SIG-M5 (cell line): ENCODE results near the gene RFT1.

Source experiments
- DNase-seq: peaks from one replicate; lab custom pipeline; 2025; lab: John Stamatoyannopoulos, UW

RFT1 gene

DNA sequence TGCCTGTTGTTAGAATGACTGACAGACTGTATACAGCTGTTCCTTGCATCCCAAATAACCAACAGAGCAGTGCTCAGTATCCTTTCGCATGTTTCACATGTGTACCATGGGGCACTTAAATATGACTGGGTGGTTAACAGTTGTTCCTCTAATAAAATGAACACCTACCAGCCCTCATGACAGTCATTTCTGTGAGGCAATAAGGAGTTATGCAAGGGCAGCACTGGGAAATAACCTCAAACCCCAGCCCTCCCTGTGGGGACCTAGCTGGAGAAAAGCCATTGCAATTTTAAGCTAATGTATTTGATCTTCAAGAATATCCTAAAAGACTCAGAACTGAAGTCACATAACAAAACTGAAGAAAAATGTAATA is 7.3 kb downstream of the RFT1 start:
- peak; percentile 42 for DNase-seq

DNA sequence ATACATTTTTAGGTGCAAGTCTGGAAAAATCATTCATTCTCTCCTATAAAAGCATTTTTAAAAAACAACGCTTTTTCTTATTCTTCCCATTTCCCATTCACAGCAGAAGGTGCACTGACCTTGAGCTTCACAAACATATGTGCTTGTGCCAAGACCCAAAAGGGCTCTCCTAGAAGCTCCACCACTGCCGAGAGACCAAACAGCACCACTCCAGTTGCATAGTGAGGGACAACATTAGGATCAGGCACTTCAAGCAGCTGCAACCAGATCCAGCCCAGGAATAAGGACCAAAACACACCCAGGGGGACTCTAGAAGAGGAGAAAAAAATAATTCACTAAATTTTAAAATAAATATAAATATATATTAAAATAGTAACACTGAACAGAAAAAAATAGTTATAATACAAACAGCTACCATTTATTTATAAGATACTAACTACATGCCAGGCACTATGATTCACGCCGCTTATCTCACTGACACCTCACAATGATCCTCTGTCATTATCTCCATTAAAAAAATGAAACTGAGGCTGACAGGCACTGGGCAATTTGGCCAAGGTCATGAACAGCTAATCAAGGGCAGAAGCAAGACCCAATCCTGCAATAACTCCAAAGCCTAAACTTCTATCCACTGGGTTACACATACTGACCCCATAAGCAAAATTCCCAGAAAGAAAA is 7.8 kb downstream of the RFT1 start:
- DNase-seq, result no peak

DNA sequence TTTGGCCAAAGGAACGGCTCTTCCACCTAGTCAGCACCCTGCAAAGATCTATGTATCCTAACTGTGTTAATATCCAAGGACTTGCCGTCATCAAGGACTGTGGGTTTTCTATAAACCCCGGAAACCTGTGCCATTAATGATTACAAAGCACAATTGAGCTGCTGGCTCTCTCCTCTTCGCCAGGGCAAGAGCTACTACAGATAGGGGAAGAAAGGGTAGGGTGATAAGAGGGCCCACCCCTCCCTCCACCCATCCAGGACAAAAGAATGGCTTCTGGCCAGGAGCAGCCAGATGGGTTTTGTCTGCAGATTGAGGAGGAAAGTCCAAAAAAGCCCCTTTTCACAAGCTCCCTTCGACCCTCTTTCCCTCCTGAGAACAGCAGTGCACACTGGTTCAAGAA is 9.9 kb downstream of the RFT1 start:
- DNase-seq, result no peak

DNA sequence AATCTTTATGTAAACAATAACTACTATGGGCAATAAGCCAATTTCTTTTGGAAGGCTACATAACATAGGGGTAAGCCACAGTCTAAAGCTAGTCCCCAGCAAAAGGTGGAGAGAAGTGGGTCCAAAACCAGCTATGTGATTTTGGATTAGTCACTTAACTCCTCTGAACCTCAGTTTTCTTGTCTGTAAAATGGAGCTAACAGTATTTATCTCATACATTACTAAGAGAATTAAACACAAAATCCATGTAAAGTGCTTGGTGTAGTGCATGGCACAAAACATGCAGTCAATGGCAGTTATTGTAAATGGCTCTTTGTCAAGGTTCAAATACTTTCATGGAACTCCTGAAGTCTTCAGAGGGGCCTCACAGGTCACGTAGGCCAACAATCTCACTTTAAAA is 13.3 kb downstream of the RFT1 start:
- DNase-seq, result no peak

DNA sequence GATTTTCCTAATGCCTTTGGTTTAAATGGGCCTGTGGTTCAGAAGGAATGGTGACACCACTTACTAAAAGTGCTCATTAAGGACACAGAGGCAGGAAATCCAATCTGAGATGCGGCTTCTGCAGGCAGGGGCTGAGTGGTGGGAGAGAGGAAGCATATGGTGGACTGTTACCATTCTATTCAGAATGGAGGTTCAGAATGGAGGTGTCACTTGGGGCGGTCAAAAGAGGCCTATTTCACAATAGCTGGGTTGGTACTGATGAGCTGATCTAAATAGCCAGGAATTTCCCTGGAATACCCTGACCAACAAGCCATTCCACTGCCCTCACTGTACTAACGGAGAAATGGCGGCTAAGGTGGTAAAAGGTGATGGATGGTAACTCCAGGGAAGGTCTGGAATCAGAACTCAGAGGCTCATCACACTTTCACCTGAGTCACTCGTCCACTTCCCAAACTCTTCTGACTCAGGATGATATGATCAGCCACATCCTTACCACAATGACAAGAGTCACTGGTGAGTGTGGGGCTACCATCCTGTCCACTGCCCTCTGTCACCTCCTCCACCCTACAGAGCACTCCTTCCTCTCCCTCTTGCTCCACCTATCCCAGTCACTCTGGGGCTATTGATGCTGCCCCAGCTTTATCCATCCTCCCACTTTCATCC is 15.7 kb downstream of the RFT1 start:
- no peak for DNase-seq

DNA sequence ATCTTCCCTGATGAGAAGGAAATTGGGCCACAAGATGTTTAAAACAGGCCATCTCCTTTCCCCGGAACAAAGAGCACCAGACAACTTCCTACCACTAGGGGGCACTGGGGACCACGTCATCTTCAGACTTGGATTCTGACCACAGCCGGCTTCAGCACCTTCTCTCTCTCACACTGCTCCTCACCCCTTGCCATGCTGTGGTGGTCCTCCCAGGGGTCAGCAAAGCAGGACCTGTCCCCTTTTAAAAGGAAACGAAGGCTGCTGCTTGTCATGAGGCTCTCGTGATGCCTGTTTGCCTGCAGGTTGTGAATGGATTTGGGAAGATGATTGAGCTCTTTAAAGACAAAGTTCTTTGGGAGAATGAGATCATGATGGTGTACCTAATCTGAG is 16.2 kb downstream of the RFT1 start:
- DNase-seq, result peak; percentile 55

DNA sequence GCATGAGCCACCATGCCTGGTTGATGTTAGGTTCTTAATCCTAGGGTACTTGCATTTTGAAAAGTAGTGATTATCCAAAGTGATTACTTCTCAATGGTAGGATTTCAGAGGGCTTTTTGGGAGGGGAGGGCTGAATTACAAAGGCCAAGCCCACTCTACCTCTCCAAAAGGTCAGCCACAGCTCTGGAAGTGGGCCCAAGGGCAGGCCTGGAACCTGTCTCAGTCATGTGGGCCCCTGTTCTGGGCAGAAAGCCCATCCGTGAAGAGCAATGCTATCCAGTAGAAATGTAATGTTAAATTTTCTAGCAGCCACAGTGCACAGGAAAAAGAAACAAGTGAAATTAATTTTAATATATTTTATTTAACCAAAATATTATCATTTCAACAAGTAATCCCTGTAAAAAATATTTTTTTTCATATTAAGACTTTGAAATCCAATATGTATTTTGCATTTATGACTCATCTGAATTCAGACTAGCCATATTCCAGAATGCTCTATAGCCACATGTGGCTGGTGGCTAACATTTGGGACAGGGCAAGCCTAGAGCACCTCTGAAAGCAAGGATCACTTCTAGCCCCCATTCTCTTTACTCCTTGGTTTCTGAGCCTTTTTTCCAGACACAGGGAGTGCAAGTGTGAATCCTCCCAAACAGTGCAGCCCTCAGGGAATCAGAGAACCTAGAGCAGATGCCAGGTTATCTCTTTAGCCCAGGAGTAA is 16.8 kb downstream of the RFT1 start:
- no peak for DNase-seq

DNA sequence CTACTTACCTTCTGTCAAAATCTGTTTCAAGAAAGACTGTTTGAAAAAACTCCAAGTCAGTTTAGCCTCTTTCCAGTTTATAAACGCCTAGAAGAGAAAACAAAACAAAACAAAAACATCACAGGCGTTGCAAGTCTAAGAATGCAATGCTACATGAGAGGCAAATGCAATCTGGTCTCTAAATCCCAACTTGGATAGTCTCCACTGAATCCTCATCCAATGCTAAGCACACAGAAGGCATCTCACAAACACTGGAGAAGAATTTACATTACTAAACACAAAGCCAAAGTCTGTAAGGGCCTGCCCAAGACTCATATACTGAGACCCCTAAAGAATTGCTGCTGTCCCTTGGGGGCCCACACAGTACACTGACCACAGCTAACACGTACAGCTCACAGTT is 18.4 kb downstream of the RFT1 start:
- DNase-seq, result no peak

DNA sequence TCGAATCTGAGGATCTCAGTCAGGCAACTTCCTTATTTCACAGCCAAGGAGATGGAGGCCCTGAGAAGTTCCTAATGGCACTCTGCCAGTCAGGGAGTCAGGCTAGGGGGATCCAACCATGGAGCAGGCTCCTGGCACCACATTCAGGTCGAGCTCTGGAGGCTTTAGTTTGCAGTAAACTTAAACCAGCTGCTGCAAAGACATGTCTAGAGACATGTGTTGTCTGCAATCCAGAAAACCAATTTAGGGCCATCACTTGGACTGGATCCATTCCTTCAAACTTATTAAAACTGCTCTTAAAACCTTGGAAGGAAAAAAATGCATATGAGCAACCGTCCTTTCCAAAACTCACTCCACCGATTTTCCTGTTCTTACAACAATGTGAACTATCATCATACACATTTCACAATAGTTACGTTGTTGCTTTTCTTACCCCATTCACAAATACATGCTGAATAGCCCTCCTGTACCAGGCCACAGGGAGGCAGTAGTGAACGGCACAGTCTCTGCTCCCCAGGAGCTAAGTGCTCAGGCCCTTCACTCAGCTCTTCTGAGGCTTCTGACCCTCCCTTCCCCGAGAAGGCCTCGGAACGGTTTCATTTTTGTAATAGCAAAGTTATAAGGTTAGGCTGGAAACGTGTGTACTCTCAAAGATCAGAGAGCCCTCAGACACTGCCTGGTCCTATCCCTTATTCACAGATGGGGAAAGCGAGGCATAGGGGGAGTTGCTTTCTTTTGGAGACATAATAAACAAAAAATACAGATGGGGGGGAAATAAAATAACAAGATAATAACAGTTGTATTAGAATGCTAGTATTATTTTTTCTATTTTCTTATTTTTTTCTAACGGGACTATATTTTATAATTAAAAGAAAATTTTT is 20.1 kb downstream of the RFT1 start:
- DNase-seq, result peak; percentile 64

DNA sequence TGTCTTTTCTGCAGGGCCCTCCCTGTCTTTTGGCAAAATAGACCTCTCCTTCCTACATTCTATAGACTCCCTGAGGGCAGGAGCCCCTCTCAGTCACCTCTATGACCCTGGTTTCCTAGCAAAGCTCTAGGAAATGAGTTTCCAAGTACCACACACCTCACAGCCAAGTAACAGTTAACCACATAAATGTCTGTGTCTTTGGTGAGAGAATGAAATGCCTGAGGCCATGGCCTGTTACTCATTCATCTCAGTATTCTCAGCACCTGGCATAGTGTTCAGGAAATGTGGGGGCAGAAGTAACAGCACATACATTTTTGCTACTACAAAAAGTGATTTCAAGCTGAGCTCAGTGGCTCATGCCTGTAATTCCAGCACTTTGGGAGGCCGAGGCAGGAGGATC is 21.0 kb downstream of the RFT1 start:
- DNase-seq, result no peak

DNA sequence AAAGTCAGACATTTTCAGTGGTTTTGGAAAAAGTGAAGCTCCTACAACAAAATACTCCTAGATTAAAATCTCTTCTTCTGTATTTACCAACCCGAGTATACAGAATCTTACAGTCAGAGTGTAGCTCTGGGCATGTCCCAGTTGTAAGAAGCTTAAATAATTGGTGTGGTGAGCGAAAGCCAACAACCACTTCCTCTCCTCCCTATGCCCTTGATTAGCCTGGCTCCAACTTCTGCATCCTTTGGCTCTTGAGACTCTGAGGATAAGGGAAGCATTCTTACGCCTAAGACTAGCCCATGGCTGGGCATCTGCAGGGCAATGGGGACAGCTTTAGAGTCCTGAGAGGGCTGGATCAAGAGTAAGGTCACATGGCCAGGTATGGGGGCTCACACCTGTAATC is 25.5 kb downstream of the RFT1 start:
- no peak for DNase-seq

DNA sequence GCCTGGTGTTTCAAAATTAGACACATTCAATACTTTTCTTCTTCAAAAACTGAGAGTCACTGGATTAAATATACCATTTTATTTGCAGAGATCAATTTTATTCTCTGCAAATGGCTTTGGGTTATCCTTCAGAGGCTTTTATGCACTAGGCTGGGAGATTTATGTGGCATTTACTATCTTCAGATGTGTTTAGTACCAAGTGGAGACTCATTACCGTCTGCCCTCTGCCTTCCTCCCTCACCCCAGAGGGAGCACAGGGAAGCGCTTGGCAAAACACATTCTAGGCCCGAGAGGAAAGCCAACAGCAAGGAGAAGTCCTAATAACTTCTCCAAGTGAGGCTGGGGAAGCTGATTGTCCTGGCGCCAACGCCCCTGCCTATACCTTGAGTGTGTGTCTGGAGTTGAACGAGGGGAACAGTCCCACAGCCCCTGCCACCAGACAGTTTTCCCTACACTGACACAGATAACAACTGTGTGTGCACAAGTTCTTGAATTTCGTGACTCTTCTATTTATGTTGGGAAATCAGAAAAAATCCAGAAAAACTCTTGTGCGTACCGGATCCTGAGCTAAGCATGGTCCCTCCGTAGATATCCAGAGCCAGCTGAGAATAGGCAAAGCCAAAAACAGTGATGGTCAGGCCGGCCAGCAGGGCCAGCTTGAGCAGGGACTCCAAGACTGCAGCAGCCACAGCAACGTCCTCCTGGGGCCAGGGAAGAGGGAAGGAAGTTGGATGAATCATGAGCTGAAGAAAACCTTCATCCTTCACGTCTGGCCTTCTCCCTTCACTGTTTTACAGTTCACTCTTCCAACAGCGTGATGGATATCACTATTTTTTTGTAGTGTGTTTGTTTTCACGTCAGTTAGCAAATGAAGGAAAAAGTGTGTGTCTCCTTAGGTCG is 26.6 kb downstream of the RFT1 start:
- DNase-seq, result no peak

DNA sequence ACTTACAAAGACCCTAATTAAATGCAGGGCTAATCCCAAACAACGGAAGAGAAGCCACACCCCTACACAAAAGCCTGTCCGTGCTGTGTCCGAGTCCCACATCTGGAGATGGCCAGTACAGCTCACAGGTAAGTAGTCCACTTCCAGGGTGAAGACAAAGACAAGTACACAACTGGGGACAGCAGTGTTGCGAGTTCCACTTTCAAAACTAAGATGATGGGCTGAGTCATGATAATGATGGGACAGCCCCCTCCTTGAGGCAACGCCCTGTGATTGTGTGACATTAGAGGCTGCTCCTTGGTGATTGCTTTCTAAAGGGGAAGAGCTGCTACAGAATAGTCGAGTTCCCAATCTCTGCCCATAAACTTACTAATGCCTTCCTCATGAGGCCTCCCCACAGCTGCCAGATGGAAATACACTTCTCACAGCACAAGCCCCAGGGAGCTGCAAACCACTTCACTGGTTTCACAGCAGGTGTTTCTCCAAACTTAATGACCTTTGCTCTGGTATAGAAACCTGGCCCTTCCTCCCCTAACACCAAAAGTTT is 27.6 kb downstream of the RFT1 start:
- DNase-seq, result peak; percentile 45

DNA sequence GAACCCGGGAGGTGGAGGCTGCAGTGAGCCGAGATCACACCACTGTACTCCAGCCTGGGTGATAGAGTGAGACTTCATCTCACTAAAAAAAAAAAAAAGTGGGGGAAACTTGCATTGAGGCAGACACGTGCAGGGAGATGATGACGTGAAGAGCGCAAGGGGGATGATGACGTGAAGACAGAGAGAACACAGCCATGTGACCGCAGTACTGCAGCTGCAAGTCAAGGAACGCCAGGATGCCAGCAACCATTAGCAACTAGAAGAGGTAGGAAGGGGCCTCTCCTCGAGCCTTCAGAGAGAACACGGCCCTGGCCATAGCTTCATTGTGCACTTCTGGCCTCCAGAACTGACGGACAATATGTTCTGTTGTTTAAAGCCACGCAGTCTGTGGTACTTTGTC is 28.3 kb downstream of the RFT1 start:
- no peak for DNase-seq

DNA sequence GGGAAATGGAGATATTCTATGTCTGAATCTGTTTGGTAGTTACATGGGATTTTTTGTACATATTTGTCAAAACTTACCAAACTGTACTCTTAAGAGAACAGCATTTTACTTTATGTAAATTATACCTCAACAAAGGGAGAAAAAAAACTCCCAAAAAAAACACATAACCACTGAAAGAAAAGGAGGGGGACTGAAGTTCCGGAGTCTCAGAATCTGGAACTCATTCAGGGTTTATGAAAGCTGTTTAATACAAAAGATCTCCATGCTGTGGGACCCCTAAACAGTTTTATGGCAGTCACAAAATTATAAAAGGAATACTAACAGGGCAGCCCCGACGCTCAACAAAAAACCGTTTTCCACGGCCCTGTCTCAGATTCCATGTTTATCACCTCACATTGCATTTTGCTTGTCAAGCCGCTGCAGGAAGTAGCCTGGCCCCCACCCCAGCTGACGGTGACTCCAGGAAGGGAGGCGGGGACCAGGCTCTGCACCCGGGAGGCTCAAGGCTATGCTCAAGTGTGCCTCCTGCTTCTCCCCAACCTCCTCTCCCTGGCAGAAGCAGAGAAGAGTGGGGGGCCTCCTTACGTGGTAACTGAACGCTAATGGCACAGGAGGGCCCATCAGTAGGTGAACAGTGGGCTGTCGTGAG is 29.3 kb downstream of the RFT1 start:
- no peak for DNase-seq

DNA sequence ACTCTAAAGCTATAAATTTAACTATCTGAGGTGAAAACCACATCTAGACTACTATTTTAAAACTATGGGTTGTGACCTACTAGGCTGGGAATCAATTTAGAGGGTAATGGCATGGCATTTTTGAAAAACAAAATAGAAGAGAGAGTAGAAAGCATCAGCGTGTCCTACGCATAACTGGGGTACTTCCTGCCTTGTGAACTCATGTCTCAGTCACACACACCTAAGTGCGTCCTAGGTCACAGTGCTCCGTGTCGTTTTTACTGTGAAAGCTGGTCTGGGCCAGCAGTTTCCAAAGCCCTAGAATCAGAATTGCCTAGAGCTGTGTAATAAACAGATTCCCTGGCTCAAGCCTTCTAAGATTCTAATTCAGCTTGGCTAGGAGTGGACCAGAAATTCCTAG is 32.3 kb downstream of the RFT1 start:
- no peak for DNase-seq

DNA sequence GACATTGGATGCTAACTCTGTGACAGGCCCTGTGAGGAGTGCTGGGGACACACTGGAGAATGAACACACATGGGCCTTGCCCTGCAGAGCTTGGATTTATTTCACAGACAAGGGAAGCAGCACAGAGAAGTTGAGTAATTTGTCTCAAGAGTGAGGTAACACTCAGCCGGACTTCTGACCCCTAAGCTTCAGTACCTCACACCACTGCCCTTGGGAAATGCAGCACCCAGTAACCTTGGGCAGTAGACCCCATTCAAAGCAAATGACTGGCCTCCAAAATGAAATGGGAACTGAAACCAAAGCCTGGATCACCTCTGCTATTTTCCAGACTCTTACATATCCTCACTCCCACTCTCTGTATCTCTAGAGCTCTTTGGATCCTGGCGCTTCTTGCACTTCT is 37.3 kb downstream of the RFT1 start:
- no peak for DNase-seq

DNA sequence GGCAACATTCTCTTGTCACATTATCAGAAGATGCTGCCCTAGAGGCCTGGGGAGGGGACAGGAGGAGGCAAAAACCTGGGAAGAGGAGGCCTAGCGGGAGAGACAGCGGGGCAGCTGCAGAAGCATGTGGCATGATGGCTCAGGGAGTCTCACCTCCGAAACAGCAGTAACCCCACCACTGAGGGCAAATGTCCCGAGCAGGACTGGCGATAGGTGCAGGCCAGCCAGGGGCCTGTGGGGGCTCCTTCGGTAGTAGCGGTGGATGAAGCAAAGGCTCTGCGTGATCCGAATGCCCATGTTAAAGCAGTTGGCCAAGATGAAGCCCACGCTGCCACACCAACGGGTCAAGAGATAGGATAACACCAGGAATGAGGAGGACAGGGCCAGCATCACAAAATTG is 38.0 kb downstream of the RFT1 start:
- DNase-seq, result no peak

DNA sequence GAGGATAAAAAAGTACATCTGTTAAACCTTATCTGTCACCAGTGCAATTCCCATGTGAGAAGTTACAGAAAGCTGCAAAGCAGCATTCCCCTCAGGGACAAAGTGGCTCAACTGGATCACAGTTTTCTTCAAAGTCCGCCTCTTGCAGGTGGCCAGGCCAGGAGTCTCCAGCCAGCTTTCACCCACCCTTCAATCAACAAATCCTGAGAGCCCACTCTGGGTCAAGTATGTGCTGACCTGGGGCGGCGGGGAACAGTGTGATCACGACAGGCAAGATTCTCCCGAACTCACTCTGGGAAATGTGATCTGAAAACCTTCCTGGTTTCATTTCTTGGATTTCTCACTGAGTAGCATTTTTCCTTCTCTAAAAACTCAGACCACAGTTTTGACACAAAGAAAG is 39.2 kb downstream of the RFT1 start:
- no peak for DNase-seq

DNA sequence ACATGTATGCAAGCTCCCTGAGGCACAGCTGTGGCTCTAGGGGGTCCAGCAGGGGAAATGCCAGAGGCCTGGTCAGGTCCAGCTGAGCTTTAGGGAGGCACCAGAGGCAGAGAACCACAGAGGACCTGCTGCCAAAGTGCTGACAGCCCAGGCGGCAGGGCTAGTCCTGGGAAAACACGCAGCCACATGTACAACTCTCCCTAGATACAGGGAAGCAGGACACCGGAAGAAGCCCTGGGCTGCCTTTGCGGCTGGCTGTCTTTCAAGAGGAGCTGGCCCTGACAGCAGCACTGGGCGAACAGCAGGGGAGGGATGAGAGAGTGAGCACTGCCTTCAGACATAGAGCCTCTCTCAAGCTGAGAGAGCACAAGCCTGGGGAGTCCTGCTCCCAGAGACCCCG is 40.7 kb downstream of the RFT1 start:
- no peak for DNase-seq

DNA sequence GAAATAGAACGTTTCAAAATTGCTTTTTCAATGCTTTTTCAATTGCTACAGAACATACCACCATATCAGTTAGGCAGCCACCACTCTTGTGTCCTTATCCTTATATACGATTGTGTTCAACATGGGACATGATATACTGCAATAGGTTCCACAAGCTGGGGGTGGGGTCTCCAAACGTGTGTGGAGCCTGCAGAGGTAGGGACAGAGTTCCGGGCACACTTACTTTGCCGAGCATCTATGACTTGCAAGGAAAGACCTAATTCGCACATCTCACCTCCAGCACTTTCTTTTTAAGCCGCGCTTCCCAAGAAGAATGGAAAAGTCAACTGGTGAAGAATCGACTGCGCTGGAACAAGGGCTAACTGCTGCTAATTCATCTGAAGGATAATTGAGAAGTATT is 44.8 kb downstream of the RFT1 start:
- DNase-seq, result no peak
